Prostate gland (tissue), 2 donors: ENCODE measurements around the gene KLHL12.

Experiments used
- POLR2A ChIP-seq: fragments of 450-650 bp; IDR thresholded peaks from one replicate; pipeline ENCODE4 v1.6.1; 2016; ENCODE audit warnings: antibody characterized with exemption, mild to moderate bottlenecking
- POLR2AphosphoS5 ChIP-seq: sonication (generic); formaldehyde crosslinking; IDR thresholded peaks from one replicate; pipeline ENCODE4 v1.6.1; 2017; ENCODE audit warnings: antibody characterized with exemption
- TF ChIP-seq, protein P1 (sequence below), 4 experiments: fragments of 200-600 bp in 2 of 4; fragments of 450-650 bp in 2 of 4; sonication (generic) in 2 of 4; IDR thresholded peaks; 1 replicate in 3 of 4; 2 replicates in 1 of 4; pipeline ENCODE4 v1.5.1; 2016 to 2019; ENCODE audit warnings: antibody characterized with exemption in 4 of 4, mild to moderate bottlenecking in 2 of 4, moderate library complexity in 2 of 4

GRCh38 chr1:202951437-202951836 lies 24.4 kb upstream of the KLHL12 start:
- TF ChIP-seq POLR2A, result no peak
- TF ChIP-seq POLR2AphosphoS5, result no peak
- TF ChIP-seq, protein P1, sequence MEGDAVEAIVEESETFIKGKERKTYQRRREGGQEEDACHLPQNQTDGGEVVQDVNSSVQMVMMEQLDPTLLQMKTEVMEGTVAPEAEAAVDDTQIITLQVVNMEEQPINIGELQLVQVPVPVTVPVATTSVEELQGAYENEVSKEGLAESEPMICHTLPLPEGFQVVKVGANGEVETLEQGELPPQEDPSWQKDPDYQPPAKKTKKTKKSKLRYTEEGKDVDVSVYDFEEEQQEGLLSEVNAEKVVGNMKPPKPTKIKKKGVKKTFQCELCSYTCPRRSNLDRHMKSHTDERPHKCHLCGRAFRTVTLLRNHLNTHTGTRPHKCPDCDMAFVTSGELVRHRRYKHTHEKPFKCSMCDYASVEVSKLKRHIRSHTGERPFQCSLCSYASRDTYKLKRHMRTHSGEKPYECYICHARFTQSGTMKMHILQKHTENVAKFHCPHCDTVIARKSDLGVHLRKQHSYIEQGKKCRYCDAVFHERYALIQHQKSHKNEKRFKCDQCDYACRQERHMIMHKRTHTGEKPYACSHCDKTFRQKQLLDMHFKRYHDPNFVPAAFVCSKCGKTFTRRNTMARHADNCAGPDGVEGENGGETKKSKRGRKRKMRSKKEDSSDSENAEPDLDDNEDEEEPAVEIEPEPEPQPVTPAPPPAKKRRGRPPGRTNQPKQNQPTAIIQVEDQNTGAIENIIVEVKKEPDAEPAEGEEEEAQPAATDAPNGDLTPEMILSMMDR (IDR thresholded peaks at IDR 0.05), result no peak
